Ovary (tissue), 9 donors: ENCODE measurements around the gene GRM8. TPM values are rescaled to one million over a fixed set of nuclear protein-coding genes. Genes with fewer than 3 reads are reported as not detected.

Experiments
- DNase-seq, 5 donors: peaks; one replicate each; pipeline ENCODE4 v3.0.0-alpha.2; 2019 to 2020
- H3K27ac ChIP-seq, 2 donors: fragments of 200-600 bp; one replicate each; pipeline versions ENCODE4 v1.5.1 to v1.8.0; 2019 to 2022
- H3K27me3 ChIP-seq: fragments of 200-600 bp; one replicate; pipeline ENCODE4 v1.8.0; 2022
- H3K36me3 ChIP-seq: fragments of 200-600 bp; sonication (generic); one replicate; pipeline ENCODE4 v1.5.1; 2019
- H3K4me1 ChIP-seq: one replicate; pipeline ENCODE4 v1.8.1; 2013; ENCODE audit warnings: mild to moderate bottlenecking, moderate library complexity; ENCODE audit not compliant: insufficient read depth
- H3K4me3 ChIP-seq: fragments of 200-600 bp; sonication (generic); one replicate; pipeline ENCODE4 v1.5.1; 2017
- H3K9me3 ChIP-seq, 2 donors: fragments of 200-600 bp in 1 of 2; sonication (generic) in 1 of 2; one replicate each; pipeline versions ENCODE4 v1.5.1 to v1.8.1; 2013 to 2019; ENCODE audit warnings: mild to moderate bottlenecking in 1 of 2, moderate library complexity in 1 of 2
- CTCF ChIP-seq, 3 donors: fragments of 450-650 bp in 2 of 3; fragments of 200-600 bp in 1 of 3; IDR thresholded peaks; one replicate each; pipeline versions ENCODE4 v1.5.1 to v1.8.0; 2016 to 2022; ENCODE audit warnings: antibody characterized with exemption in 3 of 3, mild to moderate bottlenecking in 1 of 3
- EP300 ChIP-seq: sonication (generic); formaldehyde crosslinking; IDR thresholded peaks from one replicate; pipeline ENCODE4 v1.6.1; 2017; ENCODE audit warnings: antibody characterized with exemption
- POLR2A ChIP-seq: fragments of 450-650 bp; IDR thresholded peaks from one replicate; pipeline ENCODE4 v1.6.1; 2017; ENCODE audit warnings: antibody characterized with exemption, mild to moderate bottlenecking, moderate library complexity
- WGBS, 3 donors: extraction: QIAGEN DNeasy Blood & Tissue Kit in 1 of 3; methylation state at CpG; one replicate each; pipeline versions ENCODE4 v1.1.5 to v1.1.7; 2013 to 2017; 5-methylcytosine and 5-hydroxymethylcytosine counted together
- intact Hi-C, 4 donors: fragments of 100-400 bp; cut with DNase I; formaldehyde crosslinking; loops; one replicate each; pipeline versions ENCODE4 v1.11.0 to v1.15.1; 2022 to 2023
- polyA plus RNA-seq, 2 donors: library from polyadenylated mRNA; stranded (reverse); fragments of 200-250 nt in 1 of 2; fragments of 350-450 nt in 1 of 2; fragmentation: Illumina TruSeq in 1 of 2; extraction: RNeasy Lipid Tissue Mini Kit (QIAGEN cat#74804) in 1 of 2; gene quantifications; one replicate each; pipeline ENCODE4 v1.2.3, GENCODE V29; 2013 to 2014
- total RNA-seq, 7 donors: library from RNA; depleted of rRNA in 2 of 7; stranded (reverse); fragments of >200 nt in 2 of 7; fragmentation: NEBNext Ultra II Directional in 3 of 7; extraction: Animal tissue kit (Norgen Biotek cat#: 25700) in 3 of 7; gene quantifications; one replicate each; pipeline versions ENCODE4 v1.1.0 to v1.2.4, GENCODE V29; 2016 to 2023
- donor health status: DM: no; HTN: no; CAD: no; lungs with moderate emphysema.
- donor health status: DM: no; HTN: no; CAD: no.
- donor health status: Bipolar disorder and iron deficiency.
- donor health status: DM: yes; HTN: yes; CAD: no.
- donor health status: DM: no; HTN: no; CAD: no.
- donor health status: DM: yes; HTN: yes; CAD: no.

GRM8 gene
- total and polyA plus RNA-seq, 9 donors, result 0.38 to 4.0 (median 1.0) TPM; not detected in 1

- intact Hi-C loops, result no loop called here
- 73 to 86% (median 80%) methylated on average over 3 of the region's 3 CpGs for WGBS, 3 donors
- no peak for TF ChIP-seq CTCF (IDR thresholded peaks at IDR 0.05)
- no peak for TF ChIP-seq POLR2A
- TF ChIP-seq EP300, result no peak
- no peak for DNase-seq
- no peak overlapping the region for H3K4me3 ChIP-seq
- H3K36me3 ChIP-seq, result no peaks in the 10 kb centered on the region
- H3K27me3 ChIP-seq, result no peaks in the 10 kb centered on the region
- no peaks in the 10 kb centered on the region for H3K4me1 ChIP-seq
- no peaks in the 10 kb centered on the region for H3K9me3 ChIP-seq
- H3K27ac ChIP-seq, result no peak overlapping the region
These were observed 451.0 kb downstream of the GRM8 start for GRCh38 chr7:126801733-126802132.

GRCh38 chr7:126799541-126799940 is 453.2 kb downstream of the GRM8 start:
- DNase-seq, result no peak
- 84 to 91% (median 91%) methylated on average over 1 of the region's 1 CpG for WGBS, 3 donors
- H3K4me3 ChIP-seq, result no peak overlapping the region
- TF ChIP-seq EP300 (no peak), POLR2A (no peak), CTCF (IDR thresholded peaks at IDR 0.05) (no peak)
- H3K9me3 ChIP-seq, result no peaks in the 10 kb centered on the region
- no peak overlapping the region for H3K27ac ChIP-seq
- H3K4me1 ChIP-seq, result no peaks in the 10 kb centered on the region
- intact Hi-C loops, result no loop called here
- no peaks in the 10 kb centered on the region for H3K36me3 ChIP-seq
- no peaks in the 10 kb centered on the region for H3K27me3 ChIP-seq

GRCh38 chr7:126792521-126792920 is 460.2 kb downstream of the GRM8 start:
- TF ChIP-seq EP300 (no peak), CTCF (IDR thresholded peaks at IDR 0.05) (no peak), POLR2A (no peak)
- no peaks in the 10 kb centered on the region for H3K9me3 ChIP-seq

GRCh38 chr7:126791306-126791705 is 461.4 kb downstream of the GRM8 start:
- Histone ChIP-seq H3K9me3 (no peaks in the 10 kb centered on the region), H3K4me1 (no peaks in the 10 kb centered on the region), H3K27ac (no peak overlapping the region), H3K4me3 (no peak overlapping the region), H3K27me3 (no peaks in the 10 kb centered on the region), H3K36me3 (no peaks in the 10 kb centered on the region)
- DNase-seq, result no peak
- intact Hi-C loops, result no loop called here
- no peak for TF ChIP-seq POLR2A
- no peak for TF ChIP-seq CTCF (IDR thresholded peaks at IDR 0.05)
- no peak for TF ChIP-seq EP300

More at GRCh38 chr7:126792521-126792920, 460.2 kb downstream of the GRM8 start:
- no peak for DNase-seq
- no peaks in the 10 kb centered on the region for H3K4me1 ChIP-seq
- H3K4me3 ChIP-seq, result no peak overlapping the region
- intact Hi-C loops, result no loop called here
- WGBS, 3 donors, result 72 to 75% (median 74%) methylated on average over 3 of the region's 3 CpGs
- H3K27ac ChIP-seq, result no peak overlapping the region
- H3K36me3 ChIP-seq, result no peaks in the 10 kb centered on the region
- no peaks in the 10 kb centered on the region for H3K27me3 ChIP-seq

- no peak for TF ChIP-seq CTCF (IDR thresholded peaks at IDR 0.05)
- intact Hi-C loops, result no loop called here
- H3K4me3 ChIP-seq, result no peak overlapping the region
- no peaks in the 10 kb centered on the region for H3K4me1 ChIP-seq
- no peaks in the 10 kb centered on the region for H3K9me3 ChIP-seq
- no peaks in the 10 kb centered on the region for H3K27me3 ChIP-seq
- no peaks in the 10 kb centered on the region for H3K36me3 ChIP-seq
- H3K27ac ChIP-seq, result no peak overlapping the region
- 89 to 93% (median 89%) methylated on average over 4 of the region's 4 CpGs for WGBS, 3 donors
- no peak for DNase-seq
These were observed 462.0 kb downstream of the GRM8 start for GRCh38 chr7:126790763-126791162.
